Loucy (cell line): ENCODE data around the gene PLK2.

Experiments
- H2AFZ ChIP-seq: fragments of 200-600 bp; sonication (generic); 2 replicates; pipeline ENCODE4 v1.6.0; 2016; ENCODE audit warnings: antibody characterized with exemption, mild to moderate bottlenecking, low read length, moderate library complexity
- H3F3A ChIP-seq: fragments of 200-600 bp; 2 replicates; pipeline ENCODE4 v1.6.0; 2016; ENCODE audit warnings: antibody characterized with exemption, low read depth, mild to moderate bottlenecking
- H3K27me3 ChIP-seq: fragments of 200-600 bp; sonication (generic); 2 replicates; pipeline ENCODE4 v1.6.1; 2014; ENCODE audit warnings: low read length, mild to moderate bottlenecking; ENCODE audit not compliant: insufficient read depth, poor library complexity, severe bottlenecking
- H3K36me3 ChIP-seq: fragments of 200-600 bp; sonication (generic); 2 replicates; pipeline ENCODE4 v1.6.1; 2016; ENCODE audit warnings: low read length; ENCODE audit not compliant: insufficient read depth
- H3K4me1 ChIP-seq: fragments of 200-600 bp; sonication (generic); 2 replicates; pipeline ENCODE4 v1.5.1; 2014; ENCODE audit warnings: low read length, mild to moderate bottlenecking; ENCODE audit not compliant: insufficient read depth, poor library complexity, severe bottlenecking
- H3K4me2 ChIP-seq: fragments of 200-600 bp; sonication (generic); 2 replicates; pipeline ENCODE4 v1.6.0; 2014; ENCODE audit warnings: antibody characterized with exemption, low read length, low read depth, mild to moderate bottlenecking; ENCODE audit not compliant: poor library complexity, severe bottlenecking
- H3K4me3 ChIP-seq: fragments of 200-600 bp; sonication (generic); 2 replicates; pipeline ENCODE4 v1.5.1; 2014; ENCODE audit warnings: low read length, mild to moderate bottlenecking, mixed read lengths; ENCODE audit not compliant: poor library complexity, severe bottlenecking
- H3K79me2 ChIP-seq: fragments of 200-600 bp; sonication (generic); 2 replicates; pipeline ENCODE4 v1.6.1; 2014; ENCODE audit warnings: low read length; ENCODE audit not compliant: insufficient read depth
- H3K9ac ChIP-seq: fragments of 200-600 bp; sonication (generic); 2 replicates; pipeline ENCODE4 v1.6.0; 2014; ENCODE audit warnings: mild to moderate bottlenecking, low read depth, low read length, moderate library complexity; ENCODE audit not compliant: poor library complexity, severe bottlenecking
- H3K9me2 ChIP-seq: fragments of 200-600 bp; sonication (generic); replicated peaks from 2 replicates; pipeline ENCODE4 v1.6.1; 2016; ENCODE audit warnings: low read depth, low read length, mixed read lengths
- H3K9me3 ChIP-seq: fragments of 200-600 bp; sonication (generic); 2 replicates; pipeline ENCODE4 v1.6.1; 2014; ENCODE audit warnings: mild to moderate bottlenecking, antibody characterized with exemption, low read length, low read depth; ENCODE audit not compliant: insufficient read depth
- H4K20me1 ChIP-seq: fragments of 200-600 bp; sonication (generic); 2 replicates; pipeline ENCODE4 v1.6.0; 2014; ENCODE audit warnings: antibody characterized with exemption, low read length, mild to moderate bottlenecking; ENCODE audit not compliant: insufficient read depth, poor library complexity, severe bottlenecking
- EZH2phosphoT487 ChIP-seq: fragments of 200-600 bp; IDR thresholded peaks from 2 replicates; pipeline ENCODE4 v1.6.1; 2018; ENCODE audit warnings: antibody characterized with exemption, mild to moderate bottlenecking, moderate library complexity, borderline replicate concordance
- TF ChIP-seq, protein P1 (sequence below): fragments of 200-600 bp; sonication (generic); conservative IDR thresholded peaks from 2 replicates; pipeline ENCODE4 v1.5.1; 2014; ENCODE audit warnings: mild to moderate bottlenecking, antibody characterized with exemption, low read length

Gene PLK2

DNA sequence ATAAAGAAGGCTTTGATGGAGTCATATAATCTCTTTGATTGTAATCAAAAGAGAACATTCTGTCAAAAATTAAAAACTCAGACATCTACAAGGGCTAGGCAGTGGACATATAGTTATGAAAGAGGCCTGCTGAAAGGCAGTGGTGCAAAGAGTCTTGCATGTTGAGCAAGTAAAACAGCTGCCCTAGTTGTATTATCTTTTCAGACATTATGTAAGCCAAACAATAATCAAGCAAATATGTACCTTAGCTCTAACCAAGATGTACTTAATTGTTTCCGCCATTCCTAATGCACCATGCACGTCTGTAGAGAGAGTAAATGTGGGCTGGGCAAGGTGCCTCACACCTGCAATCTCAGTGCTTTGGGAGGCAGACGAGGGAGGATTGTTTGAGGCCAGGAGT lies 45.6 kb upstream of the PLK2 start:
- no peak overlapping the region for H3K4me3 ChIP-seq
- H3K9me2 ChIP-seq: no peaks in the 10 kb centered on the region
- no peaks in the 10 kb centered on the region for H3F3A ChIP-seq
- no peaks in the 10 kb centered on the region for H4K20me1 ChIP-seq
- no peaks in the 10 kb centered on the region for H3K36me3 ChIP-seq
- peak overlapping the region; percentile 5 for H3K4me2 ChIP-seq
- H3K4me1 ChIP-seq: peaks cover 8% of the 10 kb centered on the region
- TF ChIP-seq, protein P1, sequence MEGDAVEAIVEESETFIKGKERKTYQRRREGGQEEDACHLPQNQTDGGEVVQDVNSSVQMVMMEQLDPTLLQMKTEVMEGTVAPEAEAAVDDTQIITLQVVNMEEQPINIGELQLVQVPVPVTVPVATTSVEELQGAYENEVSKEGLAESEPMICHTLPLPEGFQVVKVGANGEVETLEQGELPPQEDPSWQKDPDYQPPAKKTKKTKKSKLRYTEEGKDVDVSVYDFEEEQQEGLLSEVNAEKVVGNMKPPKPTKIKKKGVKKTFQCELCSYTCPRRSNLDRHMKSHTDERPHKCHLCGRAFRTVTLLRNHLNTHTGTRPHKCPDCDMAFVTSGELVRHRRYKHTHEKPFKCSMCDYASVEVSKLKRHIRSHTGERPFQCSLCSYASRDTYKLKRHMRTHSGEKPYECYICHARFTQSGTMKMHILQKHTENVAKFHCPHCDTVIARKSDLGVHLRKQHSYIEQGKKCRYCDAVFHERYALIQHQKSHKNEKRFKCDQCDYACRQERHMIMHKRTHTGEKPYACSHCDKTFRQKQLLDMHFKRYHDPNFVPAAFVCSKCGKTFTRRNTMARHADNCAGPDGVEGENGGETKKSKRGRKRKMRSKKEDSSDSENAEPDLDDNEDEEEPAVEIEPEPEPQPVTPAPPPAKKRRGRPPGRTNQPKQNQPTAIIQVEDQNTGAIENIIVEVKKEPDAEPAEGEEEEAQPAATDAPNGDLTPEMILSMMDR: no peak
- H2AFZ ChIP-seq: no peak overlapping the region
- H3K79me2 ChIP-seq: no peaks in the 10 kb centered on the region
- H3K9me3 ChIP-seq: no peaks in the 10 kb centered on the region
- H3K27me3 ChIP-seq: no peaks in the 10 kb centered on the region
- no peak overlapping the region for H3K9ac ChIP-seq

DNA sequence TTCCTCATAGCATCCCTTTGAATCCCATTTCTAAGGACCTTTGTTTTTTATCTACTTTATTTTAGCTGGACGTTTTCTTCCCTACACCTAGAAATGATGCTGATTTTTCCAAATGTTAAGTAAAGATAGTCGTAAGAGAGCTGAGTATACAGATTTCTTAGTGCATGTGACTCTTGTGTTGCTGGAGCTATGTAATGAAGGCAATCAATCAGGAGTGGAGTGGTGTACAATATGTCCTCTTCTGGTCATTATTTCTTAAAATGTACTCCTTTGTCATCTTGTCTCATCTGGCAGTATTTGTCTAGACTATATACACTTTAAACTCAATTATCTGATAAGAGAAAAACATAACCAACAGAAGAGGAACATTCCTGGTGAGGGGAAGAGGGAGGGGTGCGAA lies 44.9 kb upstream of the PLK2 start:
- Histone ChIP-seq H2AFZ (no peak overlapping the region), H3K4me1 (peaks cover 15% of the 10 kb centered on the region), H3K9me3 (no peaks in the 10 kb centered on the region), H4K20me1 (no peaks in the 10 kb centered on the region), H3K9ac (no peak overlapping the region), H3K4me2 (no peak overlapping the region), H3K36me3 (no peaks in the 10 kb centered on the region), H3K27me3 (no peaks in the 10 kb centered on the region), H3F3A (no peaks in the 10 kb centered on the region), H3K79me2 (no peaks in the 10 kb centered on the region), H3K9me2 (no peaks in the 10 kb centered on the region), H3K4me3 (no peak overlapping the region)
- TF ChIP-seq, protein P1: no peak
- TF ChIP-seq EZH2phosphoT487: no peak

DNA sequence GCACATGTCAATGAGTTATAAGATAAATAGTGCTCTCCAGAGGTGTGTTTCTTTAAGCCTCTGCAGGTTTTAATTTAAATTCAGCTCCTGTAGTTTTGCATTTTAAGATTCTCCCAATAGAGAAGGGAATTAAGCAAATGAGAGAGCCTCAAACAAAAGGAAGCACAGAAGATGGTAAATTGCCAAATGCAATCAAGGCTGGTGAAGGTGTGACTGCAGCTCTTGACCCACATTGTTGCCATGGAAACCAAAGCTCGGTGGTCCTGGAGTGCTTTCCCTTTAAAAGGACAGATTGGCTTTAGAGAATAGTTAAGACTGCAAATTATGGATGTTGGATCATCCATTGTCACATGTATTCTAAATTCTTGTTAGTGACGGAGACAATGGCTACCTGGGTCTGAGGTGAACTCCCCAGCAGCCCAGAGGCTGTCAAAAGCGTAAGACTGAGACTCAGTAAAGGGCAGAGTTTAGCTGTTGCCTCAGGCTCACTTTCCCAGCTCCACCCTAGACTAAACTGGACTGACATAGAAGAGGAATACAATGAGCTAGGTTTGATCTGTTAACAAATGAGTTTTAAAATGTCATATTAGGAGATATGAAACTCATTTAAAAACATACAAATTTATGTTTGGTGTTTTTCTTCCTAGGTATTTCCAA lies 43.6 kb upstream of the PLK2 start:
- TF ChIP-seq, protein P1: no peak
- Histone ChIP-seq H2AFZ (no peak overlapping the region), H3K9me2 (no peaks in the 10 kb centered on the region), H3F3A (no peaks in the 10 kb centered on the region), H3K4me1 (peaks cover 23% of the 10 kb centered on the region), H3K36me3 (no peaks in the 10 kb centered on the region), H3K27me3 (no peaks in the 10 kb centered on the region), H3K4me2 (no peak overlapping the region), H3K9me3 (no peaks in the 10 kb centered on the region), H4K20me1 (no peaks in the 10 kb centered on the region), H3K79me2 (no peaks in the 10 kb centered on the region), H3K9ac (no peak overlapping the region), H3K4me3 (no peak overlapping the region)
